ENCODE data around the gene FKBP3. TPM values are rescaled to one million over a fixed set of nuclear protein-coding genes. Genes with fewer than 3 reads are reported as not detected.

Gene FKBP3
- total and polyA plus RNA-seq, 2 of the 8 experiments (the other 6 are each of a cell fraction or from before 2014, with no cell fraction given), result 36.0 to 149 TPM

GRCh38 chr14:45112896-45113781, 21.1 kb downstream of the FKBP3 start (continued):
- TF ChIP-seq CHD7 (IDR thresholded peaks at IDR 0.05; ENCODE audit: insufficient replicate concordance, low read length) (no peak), JUN (IDR thresholded peaks at IDR 0.05; ENCODE audit: low read depth, low read length) (no peak), RAD21 (IDR thresholded peaks at IDR 0.05 in 1 of 2, conservative IDR thresholded peaks at IDR 0.05 in 1 of 2; ENCODE audit: low read depth in 2 of 2, low read length in 2 of 2) (no peak), MAFK (IDR thresholded peaks at IDR 0.05; ENCODE audit: low read depth, low read length) (no peak), FOSL1 (IDR thresholded peaks at IDR 0.05; ENCODE audit: insufficient read depth, low read depth, low read length) (no peak), SIX5 (IDR thresholded peaks at IDR 0.05; ENCODE audit: low read depth, low read length) (no peak), POLR2AphosphoS5 (IDR thresholded peaks at IDR 0.05; ENCODE audit: low read depth, low read length) (no peak)
- TF ChIP-seq, protein P1, sequence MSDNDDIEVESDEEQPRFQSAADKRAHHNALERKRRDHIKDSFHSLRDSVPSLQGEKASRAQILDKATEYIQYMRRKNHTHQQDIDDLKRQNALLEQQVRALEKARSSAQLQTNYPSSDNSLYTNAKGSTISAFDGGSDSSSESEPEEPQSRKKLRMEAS (IDR thresholded peaks at IDR 0.05), result no peak

Data from H1 (cell line).